HepG2 (cell line): Measurements from ENCODE around the gene DQX1. TPM values are rescaled to one million over a fixed set of nuclear protein-coding genes. Genes with fewer than 3 reads are reported as not detected.
A peak's percentile ranks its signal among the peaks of the same experiment; 100 is the strongest.

Experiments used
- ATAC-seq: fragments of 200-7000 bp; cut with Tn5 transposase; 3 replicates; pipeline ENCODE4 v1.9.1; 2020; ENCODE audit warnings: mild to moderate bottlenecking, moderate library complexity
- BruUV-seq: library from RNA; stranded (reverse); fragments of 400-500 nt; replicated peaks from 2 replicates; lab custom pipeline; 2021; lab: Mats Ljungman, UMichigan
- CTCF ChIA-PET: fragments of 300-600 bp; formaldehyde crosslinking; extraction: SDS; loops from one replicate; lab custom pipeline; 2021; ENCODE audit warnings: low total read pairs, inconsistent platforms, low intra/inter-chr PET ratio; lab: Yijun Ruan, JAX
- POLR2A ChIA-PET: fragments of 350-600 bp; sonication (Branson Sonifier 250); formaldehyde crosslinking; loops from one replicate; lab custom pipeline; 2020; ENCODE audit warnings: antibody characterized with exemption, inconsistent platforms; lab: Yijun Ruan, JAX
- DNase-seq: peaks from one replicate; pipeline ENCODE4 v3.0.0-alpha.2; 2015; ENCODE audit warnings: low spot score
- FAIRE-seq: peaks from 3 replicates; lab custom pipeline; 2011; peaks lifted over from hg19 to GRCh38; lab: Jason Lieb, UNC
- H2AFZ ChIP-seq: one replicate; pipeline ENCODE4 v1.6.1; 2011; ENCODE audit warnings: low read length, inconsistent platforms
- H3K27ac ChIP-seq: fragments of 300-600 bp; 3 replicates; pipeline ENCODE4 v1.8.0; 2011; ENCODE audit warnings: mixed run types, mild to moderate bottlenecking, mixed read lengths, low read length, inconsistent platforms; ENCODE audit not compliant: insufficient read depth; ENCODE audit errors: extremely low read length
- H3K27me3 ChIP-seq, 2 experiments: fragments of 200-600 bp in 1 of 2; 2 replicates in 1 of 2; 3 replicates in 1 of 2; pipeline versions ENCODE4 v1.6.0 to v1.8.0; 2011; ENCODE audit warnings: low read length in 2 of 2, mild to moderate bottlenecking in 2 of 2, moderate library complexity in 2 of 2, inconsistent platforms in 1 of 2; ENCODE audit not compliant: insufficient read depth in 2 of 2, control insufficient read depth in 1 of 2
- H3K36me3 ChIP-seq, 2 experiments: fragments of 200-600 bp in 1 of 2; replicated peaks in 1 of 2; 2 replicates in 1 of 2; 3 replicates in 1 of 2; pipeline versions ENCODE4 v1.5.1 to v1.8.0; 2011; ENCODE audit warnings: low read length in 2 of 2, inconsistent platforms in 1 of 2; ENCODE audit not compliant: insufficient read depth in 2 of 2, control insufficient read depth in 1 of 2
- H3K4me1 ChIP-seq: 2 replicates; pipeline ENCODE4 v1.5.1; 2012; ENCODE audit warnings: low read length, inconsistent platforms; ENCODE audit not compliant: insufficient read depth
- H3K4me2 ChIP-seq: 2 replicates; pipeline ENCODE4 v1.6.0; 2011; ENCODE audit warnings: low read depth, low read length, inconsistent platforms
- H3K4me3 ChIP-seq, 3 experiments: fragments of 200-600 bp in 1 of 3; sonication (generic), shearing (Covaris generic) in 1 of 3; replicated peaks in 1 of 3; 2 replicates each; pipeline ENCODE4 v1.5.1; 2011 to 2016; ENCODE audit warnings: low read length in 3 of 3, inconsistent platforms in 2 of 3, low read depth in 2 of 3, mild to moderate bottlenecking in 2 of 3, control low read depth in 1 of 3, mixed read lengths in 1 of 3; ENCODE audit not compliant: insufficient read depth in 1 of 3
- H3K79me2 ChIP-seq: one replicate; pipeline ENCODE4 v1.6.1; 2011; ENCODE audit warnings: low read length, inconsistent platforms; ENCODE audit not compliant: insufficient read depth
- H3K9ac ChIP-seq: 2 replicates; pipeline ENCODE4 v1.6.0; 2011; ENCODE audit warnings: mild to moderate bottlenecking, low read depth, low read length, inconsistent platforms; ENCODE audit not compliant: insufficient read depth
- H3K9me3 ChIP-seq: 2 replicates; pipeline ENCODE4 v1.5.1; 2012; ENCODE audit warnings: mild to moderate bottlenecking, low read length
- H4K20me1 ChIP-seq: 2 replicates; pipeline ENCODE4 v1.6.0; 2011; ENCODE audit warnings: inconsistent platforms, mild to moderate bottlenecking, low read length, moderate library complexity; ENCODE audit not compliant: insufficient read depth
- CEBPZ ChIP-seq: IDR thresholded peaks from 2 replicates; pipeline ENCODE4 v1.6.1; 2012; ENCODE audit warnings: low read length, improper control_type of control experiment
- FOSL2 ChIP-seq: sonication (generic); formaldehyde crosslinking; IDR thresholded peaks from 2 replicates; pipeline ENCODE4 v1.4.0; 2020; ENCODE audit warnings: missing genetic modification reagents
- FOXA3 ChIP-seq: IDR thresholded peaks from 2 replicates; pipeline ENCODE4 v1.6.1; 2016; ENCODE audit warnings: missing genetic modification reagents, missing compliant biosample characterization
- JUND ChIP-seq: sonication (generic); formaldehyde crosslinking; IDR thresholded peaks from 2 replicates; pipeline ENCODE4 v1.8.0; 2022; ENCODE audit warnings: mild to moderate bottlenecking, missing genetic modification reagents
- NCOA5 ChIP-seq: sonication (generic); formaldehyde crosslinking; IDR thresholded peaks from 2 replicates; pipeline ENCODE4 v1.4.0; 2020; ENCODE audit warnings: missing genetic modification reagents
- NKX3-1 ChIP-seq: sonication (generic); formaldehyde crosslinking; IDR thresholded peaks from 2 replicates; pipeline ENCODE4 v1.5.0; 2020; ENCODE audit warnings: missing genetic modification reagents
- RAD21 ChIP-seq: fragments of 450-650 bp; formaldehyde crosslinking; IDR thresholded peaks from 2 replicates; pipeline ENCODE4 v1.5.0; 2020; ENCODE audit warnings: mild to moderate bottlenecking
- RARA ChIP-seq: IDR thresholded peaks from 2 replicates; pipeline ENCODE4 v1.6.1; 2016; ENCODE audit warnings: missing genetic modification reagents, missing compliant biosample characterization
- STAG1 ChIP-seq: sonication (generic); formaldehyde crosslinking; IDR thresholded peaks from 2 replicates; pipeline ENCODE4 v1.4.0; 2020; ENCODE audit warnings: missing genetic modification reagents
- THAP8 ChIP-seq: sonication (generic); formaldehyde crosslinking; IDR thresholded peaks from 2 replicates; pipeline ENCODE4 v1.5.1; 2020; ENCODE audit warnings: missing genetic modification reagents, mild to moderate bottlenecking, borderline replicate concordance
- TOPORS ChIP-seq: sonication (generic); formaldehyde crosslinking; IDR thresholded peaks from 2 replicates; pipeline ENCODE4 v1.8.0; 2023; ENCODE audit warnings: mild to moderate bottlenecking, missing genetic modification reagents
- ZEB1 ChIP-seq: IDR thresholded peaks from 2 replicates; pipeline ENCODE4 v1.6.1; 2012; ENCODE audit warnings: mild to moderate bottlenecking, low read depth, inconsistent platforms; ENCODE audit not compliant: insufficient replicate concordance
- ZNF343 ChIP-seq: sonication (generic); formaldehyde crosslinking; IDR thresholded peaks from 2 replicates; pipeline ENCODE4 v1.4.0; 2020; ENCODE audit warnings: mild to moderate bottlenecking, missing genetic modification reagents
- ZNF484 ChIP-seq: sonication (generic); formaldehyde crosslinking; IDR thresholded peaks from 2 replicates; pipeline ENCODE4 v1.5.1; 2020; ENCODE audit warnings: mild to moderate bottlenecking, low read depth, missing genetic modification reagents, borderline replicate concordance
- ZNF563 ChIP-seq: sonication (generic); formaldehyde crosslinking; IDR thresholded peaks from 2 replicates; pipeline ENCODE4 v1.8.0; 2022; ENCODE audit warnings: mild to moderate bottlenecking, moderate library complexity, missing genetic modification reagents
- ZNF629 ChIP-seq: sonication (generic); formaldehyde crosslinking; conservative IDR thresholded peaks from 2 replicates; pipeline ENCODE4 v1.5.0; 2020; ENCODE audit warnings: missing genetic modification reagents
- ZNF703 ChIP-seq: sonication (generic); formaldehyde crosslinking; IDR thresholded peaks from 2 replicates; pipeline ENCODE4 v1.5.1; 2020; ENCODE audit warnings: missing genetic modification reagents, mild to moderate bottlenecking, moderate library complexity, borderline replicate concordance
- ZNF720 ChIP-seq: sonication (generic); formaldehyde crosslinking; IDR thresholded peaks from 2 replicates; pipeline ENCODE4 v1.4.0; 2020; ENCODE audit warnings: missing genetic modification reagents
- ZSCAN12 ChIP-seq: sonication (generic); formaldehyde crosslinking; IDR thresholded peaks from 2 replicates; pipeline ENCODE4 v1.9.0; 2021; ENCODE audit warnings: mild to moderate bottlenecking, missing genetic modification reagents
- WGBS: methylation state at CpG from one replicate; pipeline ENCODE4 v1.1.6; 2017; ENCODE audit warnings: low lambda C conversion rate; 5-methylcytosine and 5-hydroxymethylcytosine counted together
- in situ Hi-C: cut with HindIII; loops from 2 replicates; pipeline ENCODE4 v1.10.0; 2017; ENCODE audit warnings: low pct_unique_long_range_greater_than_20kb; ENCODE audit not compliant: extremely low pct_ligation_motif_present
- intact Hi-C: fragments of 100-400 bp; cut with micrococcal nuclease; formaldehyde crosslinking; loops from one replicate; pipeline ENCODE4 v1.10.0; 2022; ENCODE audit not compliant: unreplicated experiment
- polyA plus RNA-seq, 8 experiments: library from polyadenylated mRNA; depleted of rRNA in 3 of 8; stranded (reverse) in 7 of 8; unstranded in 1 of 8; fragments of >200 nt; fragmentation: Illumina TruSeq in 4 of 8; extraction: Trizol in 4 of 8; gene quantifications; 2 replicates each; pipeline versions ENCODE4 v1.2.1 to v1.2.3, GENCODE V29; 2011 to 2016; ENCODE audit warnings: low read depth in 4 of 8, missing spikeins in 1 of 8, mixed read lengths in 1 of 8; ENCODE audit not compliant: insufficient read depth in 1 of 8
- total RNA-seq, 5 experiments: library from RNA; depleted of rRNA; stranded (reverse); fragments of >200 nt; fragmentation: Illumina TruSeq; extraction: Trizol; gene quantifications; 2 replicates each; pipeline ENCODE4 v1.2.3, GENCODE V29; 2016; ENCODE audit warnings: low read depth in 1 of 5

Gene DQX1
- total and polyA plus RNA-seq, 2 of the 13 experiments (the other 11 are each of a cell fraction or from before 2014, with no cell fraction given), result 27.6 to 89.8 TPM

- no peaks in the 10 kb centered on the region for H4K20me1 ChIP-seq
- intact Hi-C loops, result no loop called here
- no peak overlapping the region for H3K9ac ChIP-seq
- no peaks in the 10 kb centered on the region for H3K36me3 ChIP-seq
- H2AFZ ChIP-seq, result no peak overlapping the region
- no peaks in the 10 kb centered on the region for H3K9me3 ChIP-seq
- FAIRE-seq, result peak; percentile 18
- peaks cover 0 to 43% of the 10 kb centered on the region in 2 experiments; a peak in 4 of 5 replicates for H3K27me3 ChIP-seq
- H3K4me3 ChIP-seq, result no peak overlapping the region
- no peak for DNase-seq
- ChIA-PET POLR2A (no interaction called here), CTCF (no interaction called here)
- no peak overlapping the region for H3K27ac ChIP-seq
- no peaks in the 10 kb centered on the region for H3K79me2 ChIP-seq
- H3K4me2 ChIP-seq, result no peak overlapping the region; the same call in 1 of the 2 replicates
- no TSS peak for BruUV-seq
- peaks cover 12% of the 10 kb centered on the region for H3K4me1 ChIP-seq
- 10% methylated on average over 3 of the region's 3 CpGs for WGBS
- peak; percentile 83 for ATAC-seq
- in situ Hi-C loops, result no loop called here
- no peak for TF ChIP-seq NKX3-1 (CRISPR knock-in tag)
- 0 out of 2 replicates have a peak, but pooled peaks have one; percentile 10 for TF ChIP-seq FOXA3 (CRISPR knock-in tag)
- no peak for TF ChIP-seq NCOA5 (CRISPR knock-in tag)
- no peak for TF ChIP-seq ZSCAN12 (CRISPR knock-in tag)
- TF ChIP-seq ZEB1, result no peak
- no peak for TF ChIP-seq ZNF343
- TF ChIP-seq CEBPZ, result no peak
- peak; percentile 41 for TF ChIP-seq STAG1 (CRISPR knock-in tag)
- TF ChIP-seq ZNF484 (CRISPR knock-in tag), result no peak
- TF ChIP-seq ZNF563 (CRISPR knock-in tag), result no peak
- no peak for TF ChIP-seq ZNF703 (CRISPR knock-in tag)
- TF ChIP-seq TOPORS (CRISPR knock-in tag), result no peak
- no peak for TF ChIP-seq JUND
- 0 out of 2 replicates have a peak, but pooled peaks have one; percentile 31 for TF ChIP-seq FOSL2 (CRISPR knock-in tag)
- peak; percentile 74 for TF ChIP-seq RARA (CRISPR knock-in tag)
- TF ChIP-seq ZNF720 (CRISPR knock-in tag), result no peak
- peak; percentile 18; the same call in 1 of the 2 replicates for TF ChIP-seq RAD21 (CRISPR knock-in tag)
- no peak for TF ChIP-seq ZNF629 (CRISPR knock-in tag)
- TF ChIP-seq THAP8 (CRISPR knock-in tag), result no peak
These were observed 46.3 kb upstream of the DQX1 start for GRCh38 chr2:74572178-74572925.
